ENCODE data around the gene KBTBD3. TPM values are rescaled to one million over a fixed set of nuclear protein-coding genes. Genes with fewer than 3 reads are reported as not detected.

Gene KBTBD3
- total and polyA plus RNA-seq, 4 donors, result 2.5 to 22.7 (median 5.2) TPM

DNA sequence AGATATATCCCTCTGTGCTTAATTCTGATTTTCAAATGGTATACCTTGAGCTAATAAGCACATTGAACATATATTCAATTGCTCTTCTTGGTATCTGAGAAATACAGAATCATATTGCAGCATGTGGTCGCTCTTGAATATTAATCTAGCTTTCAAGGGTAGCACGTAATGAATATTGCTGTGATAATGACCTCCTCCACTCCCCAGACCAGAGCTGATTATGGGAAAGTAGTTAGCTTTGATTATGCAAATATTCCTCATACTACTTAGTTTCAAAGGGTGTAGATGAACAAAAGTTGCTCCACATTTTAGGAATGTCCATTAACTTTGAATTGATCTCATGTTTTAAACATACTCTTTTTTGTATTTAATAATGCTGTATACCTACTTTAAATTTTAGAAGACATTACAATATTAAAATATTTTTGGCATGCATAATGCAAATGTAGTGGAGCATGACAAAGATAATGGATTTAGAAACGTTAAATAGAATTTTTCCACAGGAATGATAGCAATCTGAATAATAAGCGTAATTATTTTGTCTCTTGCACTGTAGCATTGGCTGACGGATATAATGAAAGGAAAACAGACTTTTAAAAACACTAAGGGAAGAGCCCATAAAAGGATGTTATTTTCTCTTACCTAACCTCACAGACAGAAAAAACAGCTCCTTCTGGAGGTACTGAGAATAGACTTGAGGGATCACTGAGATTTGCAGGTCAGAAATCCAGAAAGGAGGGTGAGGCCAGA, 27.2 kb downstream of the KBTBD3 start:
- WGBS, 2 donors, result 83 to 91% methylated on average over 5 of the region's 5 CpGs
- TF ChIP-seq CTCF (IDR thresholded peaks at IDR 0.05; ENCODE audit: control extremely low read depth, extremely low read depth), result no peak
- H3K27me3 ChIP-seq (ENCODE audit: control insufficient read depth in 3 of 3, insufficient read depth in 3 of 3, low read length in 2 of 3), result no peaks in the 10 kb centered on the region
- ATAC-seq (ENCODE audit: insufficient read depth, low FRiP score) (no peak), DNase-seq (no peak)
- H3K27ac ChIP-seq (ENCODE audit: low read depth in 1 of 2, low read length in 1 of 2), result no peak overlapping the region
- H3K36me3 ChIP-seq (ENCODE audit: control insufficient read depth in 4 of 4, insufficient read depth in 4 of 4, low read length in 4 of 4), result no peaks in the 10 kb centered on the region
- no peak overlapping the region for H3K4me3 ChIP-seq
- H3K4me1 ChIP-seq (ENCODE audit: control insufficient read depth in 5 of 5, insufficient read depth in 5 of 5, low read length in 5 of 5), result no peaks in the 10 kb centered on the region
- no peaks in the 10 kb centered on the region for H3K9me3 ChIP-seq (ENCODE audit: control insufficient read depth in 4 of 4, insufficient read depth in 3 of 4, low read length in 3 of 4)
- H3K9ac ChIP-seq (ENCODE audit: insufficient read depth in 1 of 2, low read length in 2 of 2), result no peak overlapping the region

DNA sequence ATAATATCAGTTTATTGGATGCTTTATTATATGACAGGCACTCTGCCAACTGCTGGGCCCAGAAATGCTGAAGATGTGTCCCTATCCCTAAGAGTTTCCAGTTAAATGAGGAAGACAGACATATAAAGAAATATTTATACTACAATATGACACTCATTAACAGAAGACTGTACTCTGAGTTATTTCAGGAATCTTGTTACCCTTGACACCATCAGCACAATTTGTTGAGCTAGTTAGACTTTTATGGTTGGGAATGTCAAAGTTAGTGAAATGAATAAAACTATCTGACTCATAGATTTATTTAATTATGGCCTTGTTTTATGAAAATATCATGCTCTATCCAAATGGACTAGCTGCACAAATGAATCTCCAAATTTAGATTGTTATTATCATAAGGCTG, 29.5 kb downstream of the KBTBD3 start:
- Histone ChIP-seq H3K27ac (ENCODE audit: low read depth in 1 of 2, low read length in 1 of 2) (no peak overlapping the region), H3K9me3 (ENCODE audit: control insufficient read depth in 4 of 4, insufficient read depth in 3 of 4, low read length in 3 of 4) (no peaks in the 10 kb centered on the region), H3K27me3 (ENCODE audit: control insufficient read depth in 3 of 3, insufficient read depth in 3 of 3, low read length in 2 of 3) (no peaks in the 10 kb centered on the region), H3K4me3 (no peak overlapping the region), H3K4me1 (ENCODE audit: control insufficient read depth in 5 of 5, insufficient read depth in 5 of 5, low read length in 5 of 5) (no peaks in the 10 kb centered on the region), H3K36me3 (ENCODE audit: control insufficient read depth in 4 of 4, insufficient read depth in 4 of 4, low read length in 4 of 4) (no peaks in the 10 kb centered on the region), H3K9ac (ENCODE audit: insufficient read depth in 1 of 2, low read length in 2 of 2) (no peak overlapping the region)
- no peak for DNase-seq
- no peak for TF ChIP-seq CTCF (IDR thresholded peaks at IDR 0.05; ENCODE audit: control extremely low read depth, extremely low read depth)
- no peak for ATAC-seq (ENCODE audit: insufficient read depth, low FRiP score)

GRCh38 chr11:106043540-106043939, 33.6 kb downstream of the KBTBD3 start:
- no peaks in the 10 kb centered on the region for H3K9me3 ChIP-seq (ENCODE audit: control insufficient read depth in 4 of 4, insufficient read depth in 3 of 4, low read length in 3 of 4)
- ATAC-seq (ENCODE audit: insufficient read depth, low FRiP score) (no peak), DNase-seq (no peak)
- no peak overlapping the region for H3K27ac ChIP-seq (ENCODE audit: low read depth in 1 of 2, low read length in 1 of 2)
- no peak overlapping the region for H3K4me3 ChIP-seq
- H3K36me3 ChIP-seq (ENCODE audit: control insufficient read depth in 4 of 4, insufficient read depth in 4 of 4, low read length in 4 of 4), result no peaks in the 10 kb centered on the region
- H3K27me3 ChIP-seq (ENCODE audit: control insufficient read depth in 3 of 3, insufficient read depth in 3 of 3, low read length in 2 of 3), result no peaks in the 10 kb centered on the region
- no peak overlapping the region for H3K9ac ChIP-seq (ENCODE audit: insufficient read depth in 1 of 2, low read length in 2 of 2)
- TF ChIP-seq CTCF (IDR thresholded peaks at IDR 0.05; ENCODE audit: control extremely low read depth, extremely low read depth), result no peak
- no peaks in the 10 kb centered on the region for H3K4me1 ChIP-seq (ENCODE audit: control insufficient read depth in 5 of 5, insufficient read depth in 5 of 5, low read length in 5 of 5)

DNA sequence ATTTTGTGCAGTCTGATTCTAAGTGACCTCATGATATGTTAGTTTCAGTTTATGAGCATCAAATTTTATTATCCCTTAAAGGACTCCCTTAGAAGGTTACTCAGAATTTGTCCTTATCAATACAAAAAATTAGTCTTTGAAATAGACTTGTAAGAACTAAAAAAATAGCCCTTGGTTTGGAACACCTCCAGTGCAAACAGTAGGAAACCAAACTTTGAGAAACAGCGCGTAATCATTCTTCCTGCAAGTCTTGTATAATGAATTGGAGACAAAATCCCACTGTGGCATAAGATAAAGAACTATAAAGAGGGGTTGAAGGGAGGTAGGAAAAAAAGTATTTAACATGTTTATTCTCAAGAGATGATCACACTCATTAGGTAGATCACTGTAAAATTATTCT, 44.3 kb downstream of the KBTBD3 start:
- Histone ChIP-seq H3K36me3 (ENCODE audit: control insufficient read depth in 4 of 4, insufficient read depth in 4 of 4, low read length in 4 of 4) (no peaks in the 10 kb centered on the region), H3K27me3 (ENCODE audit: control insufficient read depth in 3 of 3, insufficient read depth in 3 of 3, low read length in 2 of 3) (no peaks in the 10 kb centered on the region), H3K9ac (ENCODE audit: insufficient read depth in 1 of 2, low read length in 2 of 2) (no peak overlapping the region), H3K4me3 (no peak overlapping the region), H3K27ac (ENCODE audit: low read depth in 1 of 2, low read length in 1 of 2) (no peak overlapping the region), H3K4me1 (ENCODE audit: control insufficient read depth in 5 of 5, insufficient read depth in 5 of 5, low read length in 5 of 5) (no peaks in the 10 kb centered on the region), H3K9me3 (ENCODE audit: control insufficient read depth in 4 of 4, insufficient read depth in 3 of 4, low read length in 3 of 4) (no peaks in the 10 kb centered on the region)
- no peak for TF ChIP-seq CTCF (IDR thresholded peaks at IDR 0.05; ENCODE audit: control extremely low read depth, extremely low read depth)
- DNase-seq (no peak), ATAC-seq (ENCODE audit: insufficient read depth, low FRiP score) (no peak)
- 72 to 90% methylated on average over 2 of the region's 2 CpGs for WGBS, 2 donors
